H1 (cell line): Measurements from ENCODE around the gene DEFB119. TPM values are rescaled to one million over a fixed set of nuclear protein-coding genes. Genes with fewer than 3 reads are reported as not detected.

ENCODE experiments used
- CTCF ChIA-PET: fragments of 300-600 bp; sonication (Branson Sonifier 250); formaldehyde crosslinking; loops from one replicate; lab custom pipeline; 2021; ENCODE audit not compliant: partially characterized antibody; lab: Charles Lee
- POLR2A ChIA-PET: fragments of 300-600 bp; sonication (Branson Sonifier 250); formaldehyde crosslinking; loops from one replicate; lab custom pipeline; 2021; ENCODE audit warnings: inconsistent platforms; ENCODE audit not compliant: partially characterized antibody; lab: Charles Lee
- DNase-seq, 2 experiments: peaks; one replicate each; pipeline versions ENCODE4 v3.0.0 to v3.0.0-alpha.2; 2010 to 2022; ENCODE audit warnings: low spot score in 2 of 2, low read depth in 1 of 2, mixed read lengths in 1 of 2
- FAIRE-seq: peaks from 2 replicates; lab custom pipeline; 2011; peaks lifted over from hg19 to GRCh38; lab: Jason Lieb, UNC
- H2AFZ ChIP-seq: 2 replicates; pipeline ENCODE4 v1.8.1; 2012; ENCODE audit warnings: low read length, inconsistent platforms
- H2AK5ac ChIP-seq: 2 replicates; pipeline ENCODE4 v1.6.1; 2013; ENCODE audit warnings: low read depth, low read length
- H2BK120ac ChIP-seq: replicated peaks from 2 replicates; pipeline ENCODE3; 2013; ENCODE audit warnings: low read depth, low read length, inconsistent platforms
- H2BK12ac ChIP-seq: 2 replicates; pipeline ENCODE4 v1.6.1; 2013; ENCODE audit warnings: low read depth, low read length
- H2BK15ac ChIP-seq: 2 replicates; pipeline ENCODE4 v1.6.1; 2013; ENCODE audit warnings: low read length
- H2BK20ac ChIP-seq: 2 replicates; pipeline ENCODE4 v1.6.1; 2013; ENCODE audit warnings: low read length
- H2BK5ac ChIP-seq: 2 replicates; pipeline ENCODE4 v1.6.1; 2013; ENCODE audit warnings: low read depth, low read length
- H3K14ac ChIP-seq: 2 replicates; pipeline ENCODE4 v1.6.1; 2013; ENCODE audit warnings: inconsistent platforms; ENCODE audit not compliant: insufficient read length
- H3K18ac ChIP-seq: 2 replicates; pipeline ENCODE4 v1.6.1; 2013; ENCODE audit warnings: low read length; ENCODE audit errors: extremely low read depth
- H3K23ac ChIP-seq: 2 replicates; pipeline ENCODE4 v1.6.1; 2013; ENCODE audit warnings: inconsistent platforms; ENCODE audit not compliant: insufficient read length
- H3K23me2 ChIP-seq: 2 replicates; pipeline ENCODE4 v1.6.1; 2013; ENCODE audit warnings: low read depth, low read length
- H3K27ac ChIP-seq: 2 replicates; pipeline ENCODE4 v1.6.1; 2011; ENCODE audit warnings: low read depth, low read length, inconsistent platforms
- H3K27me3 ChIP-seq, 4 experiments: replicated peaks in 1 of 4; 1 replicate in 1 of 4; 2 replicates in 3 of 4; pipeline versions ENCODE4 v1.6.1 to v1.8.1; 2011 to 2013; ENCODE audit warnings: low read length in 3 of 4, mild to moderate bottlenecking in 3 of 4, inconsistent platforms in 2 of 4, mixed read lengths in 2 of 4, moderate library complexity in 1 of 4; ENCODE audit not compliant: control insufficient read depth in 3 of 4, insufficient read depth in 3 of 4; ENCODE audit errors: extremely low read depth in 1 of 4
- H3K36me3 ChIP-seq, 4 experiments: 2 replicates each; pipeline versions ENCODE4 v1.6.1 to v1.8.1; 2011 to 2013; ENCODE audit warnings: mild to moderate bottlenecking in 4 of 4, low read length in 3 of 4, moderate library complexity in 2 of 4, control low read depth in 1 of 4, inconsistent platforms in 1 of 4; ENCODE audit not compliant: insufficient read depth in 4 of 4, control insufficient read depth in 2 of 4
- H3K4ac ChIP-seq: replicated peaks from 2 replicates; pipeline ENCODE3; 2013; ENCODE audit warnings: low read length, low read depth, mixed read lengths, inconsistent platforms; ENCODE audit not compliant: insufficient read length
- H3K4me1 ChIP-seq, 4 experiments: replicated peaks in 1 of 4; 1 replicate in 1 of 4; 2 replicates in 3 of 4; pipeline versions ENCODE4 v1.6.1 to v1.8.1; 2011 to 2013; ENCODE audit warnings: low read length in 3 of 4, inconsistent platforms in 2 of 4, mixed read lengths in 1 of 4; ENCODE audit not compliant: insufficient read depth in 4 of 4, control insufficient read depth in 3 of 4
- H3K4me2 ChIP-seq, 2 experiments: 2 replicates each; pipeline versions ENCODE4 v1.6.1 to v1.8.1; 2011 to 2013; ENCODE audit warnings: low read depth in 2 of 2, low read length in 2 of 2, control low read depth in 1 of 2, inconsistent platforms in 1 of 2, mild to moderate bottlenecking in 1 of 2; ENCODE audit not compliant: insufficient read depth in 1 of 2
- H3K4me3 ChIP-seq, 4 experiments: fragments of 200-600, 300-600 bp in 1 of 4; sonication (generic), shearing (Covaris generic), sonication (Bioruptor Twin) in 1 of 4; 2 replicates each; pipeline versions ENCODE4 v1.5.1 to v1.8.1; 2011 to 2016; ENCODE audit warnings: low read length in 4 of 4, low read depth in 3 of 4, control low read depth in 2 of 4, inconsistent platforms in 2 of 4, mild to moderate bottlenecking in 2 of 4, mixed read lengths in 1 of 4, moderate library complexity in 1 of 4; ENCODE audit not compliant: insufficient read depth in 2 of 4; ENCODE audit errors: extremely low read depth in 1 of 4
- H3K56ac ChIP-seq: replicated peaks from 2 replicates; pipeline ENCODE3; 2013; ENCODE audit warnings: low read depth, mild to moderate bottlenecking, mixed read lengths, low read length, inconsistent platforms; ENCODE audit not compliant: insufficient read length
- H3K79me1 ChIP-seq: 2 replicates; pipeline ENCODE4 v1.6.1; 2013; ENCODE audit warnings: low read depth, low read length, control low read depth
- H3K79me2 ChIP-seq, 2 experiments: 2 replicates each; pipeline versions ENCODE4 v1.6.1 to v1.8.1; 2012 to 2013; ENCODE audit warnings: low read length in 2 of 2, mild to moderate bottlenecking in 2 of 2, inconsistent platforms in 1 of 2; ENCODE audit not compliant: insufficient read depth in 2 of 2, control insufficient read depth in 1 of 2
- H3K9ac ChIP-seq, 4 experiments: replicated peaks in 1 of 4; 1 replicate in 1 of 4; 2 replicates in 3 of 4; pipeline versions ENCODE4 v1.6.1 to v1.8.1; 2011 to 2013; ENCODE audit warnings: low read depth in 3 of 4, low read length in 3 of 4, control low read depth in 2 of 4, mild to moderate bottlenecking in 2 of 4, moderate library complexity in 2 of 4, inconsistent platforms in 1 of 4; ENCODE audit errors: extremely low read depth in 1 of 4
- H3K9me3 ChIP-seq, 2 experiments: 2 replicates each; pipeline versions ENCODE4 v1.6.1 to v1.8.1; 2012 to 2013; ENCODE audit warnings: mild to moderate bottlenecking in 2 of 2, moderate library complexity in 2 of 2, control low read depth in 1 of 2, inconsistent platforms in 1 of 2, low read depth in 1 of 2, low read length in 1 of 2, mixed read lengths in 1 of 2; ENCODE audit not compliant: insufficient read depth in 2 of 2
- H4K20me1 ChIP-seq, 2 experiments: replicated peaks in 1 of 2; 2 replicates each; pipeline versions ENCODE3 to v1.8.1; 2011 to 2013; ENCODE audit warnings: inconsistent platforms in 2 of 2, low read length in 2 of 2, mild to moderate bottlenecking in 1 of 2; ENCODE audit not compliant: insufficient read depth in 2 of 2, control insufficient read depth in 1 of 2
- H4K5ac ChIP-seq: 2 replicates; pipeline ENCODE4 v1.6.1; 2013; ENCODE audit warnings: low read length, low read depth, mixed read lengths, inconsistent platforms; ENCODE audit not compliant: insufficient read length
- H4K8ac ChIP-seq: 2 replicates; pipeline ENCODE4 v1.8.0; 2013; ENCODE audit warnings: mild to moderate bottlenecking, moderate library complexity, low read length, inconsistent platforms; ENCODE audit not compliant: insufficient read depth; ENCODE audit errors: extremely low read depth
- H4K91ac ChIP-seq: replicated peaks from 2 replicates; pipeline ENCODE3; 2013; ENCODE audit warnings: low read length, mixed read lengths, inconsistent platforms; ENCODE audit not compliant: insufficient read length
- CEBPB ChIP-seq: IDR thresholded peaks from 2 replicates; pipeline ENCODE4 v1.6.1; 2012; ENCODE audit warnings: low read depth, low read length
- KDM4A ChIP-seq: IDR thresholded peaks from one replicate; pipeline ENCODE4 v1.7.1; 2012; ENCODE audit warnings: low read depth, mild to moderate bottlenecking, moderate library complexity, low read length, inconsistent platforms; ENCODE audit not compliant: severe bottlenecking
- RAD21 ChIP-seq, 2 experiments: IDR thresholded peaks in 1 of 2; conservative IDR thresholded peaks in 1 of 2; 2 replicates each; pipeline ENCODE4 v1.6.1; 2011; ENCODE audit warnings: low read depth in 2 of 2, low read length in 2 of 2, improper control_type of control experiment in 1 of 2, inconsistent platforms in 1 of 2, mild to moderate bottlenecking in 1 of 2, moderate library complexity in 1 of 2
- RXRA ChIP-seq: IDR thresholded peaks from 2 replicates; pipeline ENCODE4 v1.6.1; 2011; ENCODE audit warnings: low read depth, mild to moderate bottlenecking, low read length, moderate library complexity; ENCODE audit not compliant: insufficient read depth
- TAF1 ChIP-seq: IDR thresholded peaks from 2 replicates; pipeline ENCODE4 v1.6.1; 2011; ENCODE audit warnings: mild to moderate bottlenecking, low read depth, low read length
- WGBS, 2 experiments: shearing (Covaris generic) in 1 of 2; methylation state at CpG; one replicate each; pipeline versions ENCODE4 v1.1.6 to v1.1.7; 2013 to 2015; ENCODE audit warnings: low lambda C conversion rate in 2 of 2, mixed read lengths in 2 of 2, inconsistent platforms in 1 of 2, low coverage in 1 of 2, missing lambda C conversion rate in 1 of 2; ENCODE audit not compliant: insufficient replicate concordance in 2 of 2, insufficient coverage in 1 of 2, insufficient read length in 1 of 2; ENCODE audit errors: extremely low coverage in 1 of 2, missing lambda C conversion rate in 1 of 2; 5-methylcytosine and 5-hydroxymethylcytosine counted together
- polyA plus RNA-seq, 7 experiments: library from polyadenylated mRNA; depleted of rRNA in 3 of 7; stranded (reverse) in 5 of 7; unstranded in 2 of 7; fragments of >200 nt in 5 of 7; fragments of 200-250 nt in 2 of 7; gene quantifications; 1 replicate in 5 of 7; 2 replicates in 1 of 7; 4 replicates in 1 of 7; pipeline versions ENCODE4 v1.2.1 to v1.2.3, GENCODE V29; 2011 to 2013; ENCODE audit warnings: missing spikeins in 2 of 7, mixed read lengths in 2 of 7
- total RNA-seq: library from RNA; stranded (reverse); fragmentation: NEBNext Ultra II Directional; extraction: Animal tissue kit (Norgen Biotek cat#: 25700); gene quantifications from 2 replicates; pipeline ENCODE4 v1.2.1, GENCODE V29; 2021

Gene DEFB119
- total and polyA plus RNA-seq, 2 of the 8 experiments (the other 6 are each of a cell fraction or from before 2014, with no cell fraction given) = not detected

DNA sequence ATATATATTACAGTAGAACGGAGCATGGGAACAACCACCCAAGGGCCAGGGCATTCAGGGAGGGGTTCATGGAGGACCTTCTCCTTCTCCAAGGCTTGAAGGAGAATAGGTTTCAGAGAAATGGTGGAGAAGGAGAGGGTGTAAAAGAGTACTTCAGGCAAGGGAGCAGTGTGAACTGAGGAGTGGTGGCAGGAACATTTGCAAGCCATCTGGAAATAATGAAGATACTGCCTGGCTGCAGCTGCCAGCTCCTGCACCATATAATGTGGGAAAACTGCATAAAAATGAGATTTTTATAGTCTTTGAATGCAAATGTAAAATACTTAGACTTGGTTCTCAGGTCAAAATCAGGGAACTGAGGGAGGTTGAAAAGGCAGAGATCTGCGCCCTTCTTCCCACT, 25.3 kb upstream of the DEFB119 start:
- no peak overlapping the region for H2AK5ac ChIP-seq
- no peak overlapping the region for H4K5ac ChIP-seq
- no peak overlapping the region for H3K9ac ChIP-seq
- H4K20me1 ChIP-seq = no peaks in the 10 kb centered on the region
- H3K23ac ChIP-seq = no peak overlapping the region
- no peak overlapping the region for H3K18ac ChIP-seq
- no peak overlapping the region for H2BK15ac ChIP-seq
- H3K4me1 ChIP-seq = no peaks in the 10 kb centered on the region
- no peak overlapping the region for H3K4me2 ChIP-seq
- FAIRE-seq (no peak), DNase-seq (no peak)
- no peaks in the 10 kb centered on the region for H3K79me1 ChIP-seq
- POLR2A ChIA-PET = no interaction called here
- H3K9me3 ChIP-seq = peaks cover 63 to 81% of the 10 kb centered on the region in 2 experiments
- no peak overlapping the region for H2BK120ac ChIP-seq
- no peak overlapping the region for H4K91ac ChIP-seq
- H3K14ac ChIP-seq = no peak overlapping the region
- CTCF ChIA-PET = interaction anchor here (0.7 kb wide), 1 partner anchor 143 kb away, joined by 3 read pairs; no protein-coding TSS in a partner anchor
- H3K36me3 ChIP-seq = no peaks in the 10 kb centered on the region; a peak in 1 of 8 replicates
- no peak overlapping the region for H2BK5ac ChIP-seq
- TF ChIP-seq KDM4A = no peak
- no peak for TF ChIP-seq RXRA
- TF ChIP-seq RAD21 (IDR thresholded peaks at IDR 0.05 in 1 of 2, conservative IDR thresholded peaks at IDR 0.05 in 1 of 2; ENCODE audit: low read depth in 2 of 2, low read length in 2 of 2) = no peak
- TF ChIP-seq CEBPB = no peak
- no peak for TF ChIP-seq TAF1
- no peak overlapping the region for H3K27ac ChIP-seq
- no peak overlapping the region for H3K56ac ChIP-seq
- H4K8ac ChIP-seq = no peak overlapping the region
- no peak overlapping the region for H2BK12ac ChIP-seq
- no peak overlapping the region for H2BK20ac ChIP-seq
- H2AFZ ChIP-seq = no peak overlapping the region
- no peak overlapping the region for H3K4ac ChIP-seq
- H3K27me3 ChIP-seq = no peaks in the 10 kb centered on the region
- H3K79me2 ChIP-seq = no peaks in the 10 kb centered on the region
- H3K23me2 ChIP-seq = no peaks in the 10 kb centered on the region
- WGBS, 2 experiments = 92% methylated on average over 2 of the region's 2 CpGs; no CpG with 5 or more reads in 1 of the 2 experiments
- H3K4me3 ChIP-seq = no peak overlapping the region
